GM12891 (cell line): ENCODE measurements around the gene PLA2G2C.

ENCODE experiments used
- POLR2A ChIP-seq: IDR thresholded peaks from 2 replicates; pipeline ENCODE4 v1.6.1; 2011; ENCODE audit warnings: low read depth, low read length, control low read depth
- POU2F2 ChIP-seq: IDR thresholded peaks from 2 replicates; pipeline ENCODE4 v1.6.1; 2011; ENCODE audit warnings: low read depth, mild to moderate bottlenecking, control low read depth, low read length, moderate library complexity

GRCh38 chr1:20199840-20200239 lies 13.5 kb upstream of the PLA2G2C start:
- no peak for TF ChIP-seq POU2F2
- TF ChIP-seq POLR2A: no peak
